WTC11 (cell line): ENCODE measurements around the gene KRTCAP2.

Experiments used
- CREB1 ChIP-seq: sonication (generic); formaldehyde crosslinking; IDR thresholded peaks from 2 replicates; pipeline ENCODE4 v1.8.0; 2023; ENCODE audit warnings: mild to moderate bottlenecking, missing genetic modification reagents
- CREM ChIP-seq: sonication (generic); formaldehyde crosslinking; IDR thresholded peaks from 2 replicates; pipeline ENCODE4 v1.8.1; 2022; ENCODE audit warnings: mild to moderate bottlenecking, missing genetic modification reagents, moderate library complexity
- ESRRA ChIP-seq: sonication (generic); formaldehyde crosslinking; IDR thresholded peaks from 2 replicates; pipeline ENCODE4 v1.8.1; 2022; ENCODE audit warnings: mild to moderate bottlenecking, missing genetic modification reagents, borderline replicate concordance
- TF ChIP-seq, protein P1 (sequence below): sonication (generic); formaldehyde crosslinking; IDR thresholded peaks from 2 replicates; pipeline ENCODE4 v1.8.0; 2022; ENCODE audit warnings: mild to moderate bottlenecking, missing genetic modification reagents
- TF ChIP-seq, protein P2 (sequence below): fragments of 200-600 bp; IDR thresholded peaks from 2 replicates; pipeline ENCODE4 v1.8.0; 2022; ENCODE audit warnings: antibody characterized with exemption
- TF ChIP-seq, protein P3 (sequence below): sonication (generic); formaldehyde crosslinking; IDR thresholded peaks from 2 replicates; pipeline ENCODE4 v1.8.1; 2023; ENCODE audit warnings: mild to moderate bottlenecking, moderate library complexity, missing genetic modification reagents
- TF ChIP-seq, protein P4 (sequence below): sonication (generic); formaldehyde crosslinking; conservative IDR thresholded peaks from 2 replicates; pipeline ENCODE4 v1.8.1; 2022; ENCODE audit warnings: mild to moderate bottlenecking, missing genetic modification reagents

DNA sequence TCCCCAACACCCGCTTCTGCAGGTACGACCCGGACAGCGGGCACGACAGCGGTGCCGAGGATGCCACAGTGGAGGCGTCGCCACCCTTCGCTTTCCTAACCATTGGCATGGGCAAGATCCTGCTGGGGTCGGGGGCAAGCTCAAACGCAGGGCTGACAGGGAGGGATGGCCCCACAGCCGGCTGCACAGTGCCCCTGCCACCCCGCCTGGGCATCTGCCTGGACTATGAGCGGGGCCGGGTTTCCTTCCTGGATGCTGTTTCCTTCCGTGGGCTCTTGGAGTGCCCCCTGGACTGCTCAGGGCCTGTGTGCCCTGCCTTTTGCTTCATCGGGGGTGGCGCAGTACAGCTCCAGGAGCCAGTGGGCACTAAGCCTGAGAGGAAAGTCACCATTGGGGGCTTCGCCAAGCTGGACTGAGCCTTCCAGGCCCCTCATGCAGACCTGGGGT lies 10.7 kb upstream of the KRTCAP2 start:
- TF ChIP-seq, protein P1, sequence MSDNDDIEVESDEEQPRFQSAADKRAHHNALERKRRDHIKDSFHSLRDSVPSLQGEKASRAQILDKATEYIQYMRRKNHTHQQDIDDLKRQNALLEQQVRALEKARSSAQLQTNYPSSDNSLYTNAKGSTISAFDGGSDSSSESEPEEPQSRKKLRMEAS (CRISPR knock-in tag) = no peak
- no peak for TF ChIP-seq CREB1 (CRISPR knock-in tag)
- TF ChIP-seq, protein P2, sequence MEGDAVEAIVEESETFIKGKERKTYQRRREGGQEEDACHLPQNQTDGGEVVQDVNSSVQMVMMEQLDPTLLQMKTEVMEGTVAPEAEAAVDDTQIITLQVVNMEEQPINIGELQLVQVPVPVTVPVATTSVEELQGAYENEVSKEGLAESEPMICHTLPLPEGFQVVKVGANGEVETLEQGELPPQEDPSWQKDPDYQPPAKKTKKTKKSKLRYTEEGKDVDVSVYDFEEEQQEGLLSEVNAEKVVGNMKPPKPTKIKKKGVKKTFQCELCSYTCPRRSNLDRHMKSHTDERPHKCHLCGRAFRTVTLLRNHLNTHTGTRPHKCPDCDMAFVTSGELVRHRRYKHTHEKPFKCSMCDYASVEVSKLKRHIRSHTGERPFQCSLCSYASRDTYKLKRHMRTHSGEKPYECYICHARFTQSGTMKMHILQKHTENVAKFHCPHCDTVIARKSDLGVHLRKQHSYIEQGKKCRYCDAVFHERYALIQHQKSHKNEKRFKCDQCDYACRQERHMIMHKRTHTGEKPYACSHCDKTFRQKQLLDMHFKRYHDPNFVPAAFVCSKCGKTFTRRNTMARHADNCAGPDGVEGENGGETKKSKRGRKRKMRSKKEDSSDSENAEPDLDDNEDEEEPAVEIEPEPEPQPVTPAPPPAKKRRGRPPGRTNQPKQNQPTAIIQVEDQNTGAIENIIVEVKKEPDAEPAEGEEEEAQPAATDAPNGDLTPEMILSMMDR = no peak
- TF ChIP-seq, protein P3, sequence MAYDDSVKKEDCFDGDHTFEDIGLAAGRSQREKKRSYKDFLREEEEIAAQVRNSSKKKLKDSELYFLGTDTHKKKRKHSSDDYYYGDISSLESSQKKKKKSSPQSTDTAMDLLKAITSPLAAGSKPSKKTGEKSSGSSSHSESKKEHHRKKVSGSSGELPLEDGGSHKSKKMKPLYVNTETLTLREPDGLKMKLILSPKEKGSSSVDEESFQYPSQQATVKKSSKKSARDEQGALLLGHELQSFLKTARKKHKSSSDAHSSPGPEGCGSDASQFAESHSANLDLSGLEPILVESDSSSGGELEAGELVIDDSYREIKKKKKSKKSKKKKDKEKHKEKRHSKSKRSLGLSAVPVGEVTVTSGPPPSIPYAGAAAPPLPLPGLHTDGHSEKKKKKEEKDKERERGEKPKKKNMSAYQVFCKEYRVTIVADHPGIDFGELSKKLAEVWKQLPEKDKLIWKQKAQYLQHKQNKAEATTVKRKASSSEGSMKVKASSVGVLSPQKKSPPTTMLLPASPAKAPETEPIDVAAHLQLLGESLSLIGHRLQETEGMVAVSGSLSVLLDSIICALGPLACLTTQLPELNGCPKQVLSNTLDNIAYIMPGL (CRISPR knock-in tag) = no peak
- TF ChIP-seq, protein P4, sequence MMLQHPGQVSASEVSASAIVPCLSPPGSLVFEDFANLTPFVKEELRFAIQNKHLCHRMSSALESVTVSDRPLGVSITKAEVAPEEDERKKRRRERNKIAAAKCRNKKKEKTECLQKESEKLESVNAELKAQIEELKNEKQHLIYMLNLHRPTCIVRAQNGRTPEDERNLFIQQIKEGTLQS = no peak
- TF ChIP-seq CREM = no peak
- TF ChIP-seq ESRRA (CRISPR knock-in tag) = no peak
